Heart left ventricle (tissue), 13 donors: ENCODE data around the gene MAGI2.

Experiments
- CTCF ChIP-seq, 12 donors: fragments of 200-600 bp; sonication (generic) in 4 of 12; IDR thresholded peaks; one replicate each; pipeline versions ENCODE4 v1.5.0 to v1.8.0; 2018 to 2022; ENCODE audit warnings: antibody characterized with exemption in 12 of 12, mild to moderate bottlenecking in 5 of 12
- POLR2A ChIP-seq, 2 donors: fragments of 450-650 bp; IDR thresholded peaks; one replicate each; pipeline ENCODE4 v1.6.1; 2017; ENCODE audit warnings: antibody characterized with exemption in 2 of 2, mild to moderate bottlenecking in 2 of 2, moderate library complexity in 2 of 2
- donor health status: ischemic (EF 13 %, LVEDD 7.1; RV severe dilation, severe dysfunction).
- donor health status: DM: no; HTN: yes; CAD: no.
- donor health status: DM: no; HTN: no; CAD: no.
- donor health status: ischemic (EF 25% LVEDD 6.9; RV normal size, moderate dysfunction).
- donor health status: ischemic (EF 25% LVEDD 5.7; RV mildly dilated, moderate dysfunction).
- donor health status: ischemic (EF 35%, LVEDD 5.7; RV mildly dilated, moderate dysfunction).
- donor health status: nonischemic (EF 11% LVEDD 7.7; RV severe dilation, severe dysfunction).
- donor health status: DM: yes; HTN: yes; CAD: no.
- donor health status: PGD.
- donor health status: ischemic (EF 29% LVEDD 5.4; RV normal size, mild dysfunction).
- donor health status: nonischemic (EF 23%, LVEDD 6.1; RV moderate dilation, normal function).

DNA sequence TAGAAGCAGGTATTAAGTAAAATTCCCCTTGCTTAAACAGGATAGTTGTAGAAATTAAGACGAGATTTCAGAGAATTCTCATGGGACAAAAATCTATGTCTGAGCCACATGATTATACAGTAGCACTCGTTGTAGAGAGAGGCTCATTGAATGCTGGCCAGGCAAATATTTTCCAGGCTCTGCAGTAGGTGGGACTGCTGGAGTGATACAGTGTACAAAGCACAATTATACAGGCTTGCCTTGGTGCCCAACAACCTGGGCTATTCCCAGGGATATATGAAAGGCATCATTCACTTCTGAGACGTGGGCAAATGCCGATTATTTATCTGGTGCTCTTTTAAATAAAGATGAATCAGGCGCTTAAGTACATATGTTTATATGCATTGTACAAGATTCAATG lies 1274.3 kb downstream of the MAGI2 start:
- TF ChIP-seq CTCF (IDR thresholded peaks at IDR 0.05) (no peak), POLR2A (IDR thresholded peaks at IDR 0.05) (no peak)
